Uterus (tissue), 2 donors: ENCODE measurements around the gene HECW1.

ENCODE experiments used
- POLR2A ChIP-seq, 2 donors: fragments of 450-650 bp; IDR thresholded peaks; one replicate each; pipeline ENCODE4 v1.6.1; 2016; ENCODE audit warnings: antibody characterized with exemption in 2 of 2, mild to moderate bottlenecking in 1 of 2, moderate library complexity in 1 of 2
- TF ChIP-seq, protein P1 (sequence below), 4 experiments: fragments of 200-600 bp in 2 of 4; fragments of 450-650 bp in 2 of 4; sonication (generic) in 2 of 4; IDR thresholded peaks; one replicate each; pipeline ENCODE4 v1.5.1; 2016 to 2019; ENCODE audit warnings: antibody characterized with exemption in 4 of 4, mild to moderate bottlenecking in 2 of 4, moderate library complexity in 1 of 4

DNA sequence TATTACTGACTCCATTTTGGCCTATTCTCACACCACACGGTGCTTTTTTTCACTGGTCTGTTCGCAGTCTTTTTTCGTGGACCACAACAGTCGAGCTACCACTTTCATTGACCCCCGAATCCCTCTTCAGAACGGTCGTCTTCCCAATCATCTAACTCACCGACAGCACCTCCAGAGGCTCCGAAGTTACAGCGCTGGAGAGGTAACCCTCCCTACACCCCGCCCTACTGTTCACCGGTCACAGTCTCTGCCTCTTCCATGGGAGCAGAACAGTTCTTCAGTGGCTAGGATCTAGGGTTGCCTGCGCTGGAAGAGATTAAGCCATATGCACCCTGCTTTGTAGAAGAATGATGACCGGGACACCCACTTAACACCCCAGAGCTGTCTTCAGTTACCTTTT, 367.1 kb downstream of the HECW1 start:
- no peak for TF ChIP-seq POLR2A (IDR thresholded peaks at IDR 0.05)
- TF ChIP-seq, protein P1, sequence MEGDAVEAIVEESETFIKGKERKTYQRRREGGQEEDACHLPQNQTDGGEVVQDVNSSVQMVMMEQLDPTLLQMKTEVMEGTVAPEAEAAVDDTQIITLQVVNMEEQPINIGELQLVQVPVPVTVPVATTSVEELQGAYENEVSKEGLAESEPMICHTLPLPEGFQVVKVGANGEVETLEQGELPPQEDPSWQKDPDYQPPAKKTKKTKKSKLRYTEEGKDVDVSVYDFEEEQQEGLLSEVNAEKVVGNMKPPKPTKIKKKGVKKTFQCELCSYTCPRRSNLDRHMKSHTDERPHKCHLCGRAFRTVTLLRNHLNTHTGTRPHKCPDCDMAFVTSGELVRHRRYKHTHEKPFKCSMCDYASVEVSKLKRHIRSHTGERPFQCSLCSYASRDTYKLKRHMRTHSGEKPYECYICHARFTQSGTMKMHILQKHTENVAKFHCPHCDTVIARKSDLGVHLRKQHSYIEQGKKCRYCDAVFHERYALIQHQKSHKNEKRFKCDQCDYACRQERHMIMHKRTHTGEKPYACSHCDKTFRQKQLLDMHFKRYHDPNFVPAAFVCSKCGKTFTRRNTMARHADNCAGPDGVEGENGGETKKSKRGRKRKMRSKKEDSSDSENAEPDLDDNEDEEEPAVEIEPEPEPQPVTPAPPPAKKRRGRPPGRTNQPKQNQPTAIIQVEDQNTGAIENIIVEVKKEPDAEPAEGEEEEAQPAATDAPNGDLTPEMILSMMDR (IDR thresholded peaks at IDR 0.05): no peak
